Upper lobe of left lung (tissue), 6 donors: Measurements from ENCODE around the gene OR2D2. TPM values are rescaled to one million over a fixed set of nuclear protein-coding genes. Genes with fewer than 3 reads are reported as not detected.
"Not testable (repeated sequence)": the region's sequence is repeated elsewhere in the genome, so short reads cannot be mapped to it uniquely, and the experiment has no call there.

Experiments used
- ATAC-seq, 2 donors: fragments of 200-7000 bp; cut with Tn5 transposase; one replicate each; pipeline ENCODE4 v1.9.1; 2022; ENCODE audit warnings: mild to moderate bottlenecking in 2 of 2, moderate library complexity in 2 of 2; ENCODE audit not compliant: low FRiP score in 2 of 2
- DNase-seq, 2 donors: peaks; one replicate each; pipeline ENCODE4 v3.0.0-alpha.2; 2019 to 2020
- H3K27ac ChIP-seq, 4 donors: fragments of 200-600 bp; sonication (generic); one replicate each; pipeline ENCODE4 v1.5.1; 2016 to 2019
- H3K27me3 ChIP-seq, 4 donors: fragments of 200-600 bp; sonication (generic); one replicate each; pipeline ENCODE4 v1.5.1; 2017 to 2019
- H3K36me3 ChIP-seq, 4 donors: fragments of 200-600 bp; sonication (generic); one replicate each; pipeline ENCODE4 v1.5.1; 2016 to 2019
- H3K4me1 ChIP-seq, 4 donors: fragments of 200-600 bp; sonication (generic); one replicate each; pipeline ENCODE4 v1.5.1; 2018 to 2019
- H3K4me3 ChIP-seq, 4 donors: fragments of 200-600 bp; sonication (generic); one replicate each; pipeline ENCODE4 v1.5.1; 2017 to 2019; ENCODE audit warnings: mild to moderate bottlenecking in 2 of 4, moderate library complexity in 1 of 4
- H3K9me3 ChIP-seq, 4 donors: fragments of 200-600 bp; sonication (generic); one replicate each; pipeline ENCODE4 v1.5.1; 2018 to 2019
- EP300 ChIP-seq, 4 donors: sonication (generic); formaldehyde crosslinking; IDR thresholded peaks; one replicate each; pipeline ENCODE4 v1.5.1; 2017; ENCODE audit warnings: antibody characterized with exemption in 4 of 4, control low read depth in 2 of 4
- POLR2A ChIP-seq, 4 donors: fragments of 450-650 bp; IDR thresholded peaks; one replicate each; pipeline ENCODE4 v1.5.1; 2016 to 2017; ENCODE audit warnings: antibody characterized with exemption in 4 of 4, mild to moderate bottlenecking in 2 of 4
- POLR2AphosphoS5 ChIP-seq, 2 donors: sonication (generic); formaldehyde crosslinking; IDR thresholded peaks; one replicate each; pipeline ENCODE4 v1.5.1; 2017; ENCODE audit warnings: antibody characterized with exemption in 2 of 2
- WGBS, 2 donors: methylation state at CpG; one replicate each; pipeline ENCODE4 v1.1.5; 2017 to 2018; 5-methylcytosine and 5-hydroxymethylcytosine counted together
- total RNA-seq, 6 donors: library from RNA; depleted of rRNA in 4 of 6; stranded (reverse); fragments of >200 nt in 4 of 6; gene quantifications; one replicate each; pipeline versions ENCODE4 v1.1.0 to v1.2.1, GENCODE V29; 2016 to 2021
- TF ChIP-seq, protein P1 (sequence below), 6 experiments: fragments of 450-650 bp in 4 of 6; fragments of 200-600 bp in 2 of 6; sonication (generic) in 2 of 6; IDR thresholded peaks; one replicate each; pipeline ENCODE4 v1.5.1; 2016 to 2019; ENCODE audit warnings: antibody characterized with exemption in 6 of 6
- donor health status: DM: no; HTN: no; CAD: no; lungs with moderate emphysema.
- donor health status: DM: no; HTN: yes; CAD: no; lungs with severe emphysema.

Gene OR2D2
- total RNA-seq, 6 donors from 2014 or later: 0.46 to 4.2 (median 1.5) TPM; not detected in 3

DNA sequence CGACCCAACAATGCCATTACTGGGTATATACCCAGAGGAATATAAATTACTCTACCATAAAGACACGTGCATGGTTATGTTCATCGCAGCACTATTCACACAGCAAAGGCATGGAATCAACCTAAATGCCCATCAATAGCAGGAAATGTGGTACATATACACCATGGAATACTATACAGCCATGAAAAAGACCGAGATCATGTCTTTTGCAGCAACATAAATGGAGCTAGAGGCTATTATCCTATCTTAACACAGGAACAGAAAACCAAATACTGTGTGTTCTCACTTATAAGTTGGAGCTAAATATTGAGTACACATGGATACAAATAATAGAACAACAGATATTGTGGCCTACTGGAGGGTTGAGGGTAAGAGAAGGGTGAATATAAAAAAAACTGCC lies 3.5 kb downstream of the OR2D2 start:
- ATAC-seq (no peak), DNase-seq (no peak)
- Histone ChIP-seq H3K27me3 (no peaks in the 10 kb centered on the region), H3K27ac (no peak overlapping the region), H3K4me1 (no peaks in the 10 kb centered on the region), H3K4me3 (no peak overlapping the region), H3K9me3 (peaks cover 0 to 4% (median 0%) of the 10 kb centered on the region in 4 donors), H3K36me3 (no peaks in the 10 kb centered on the region)
- 86 to 92% methylated on average over 4 of the region's 4 CpGs for WGBS, 2 donors
- no peak for TF ChIP-seq POLR2AphosphoS5 (IDR thresholded peaks at IDR 0.05)
- no peak for TF ChIP-seq POLR2A (IDR thresholded peaks at IDR 0.05)
- TF ChIP-seq, protein P1, sequence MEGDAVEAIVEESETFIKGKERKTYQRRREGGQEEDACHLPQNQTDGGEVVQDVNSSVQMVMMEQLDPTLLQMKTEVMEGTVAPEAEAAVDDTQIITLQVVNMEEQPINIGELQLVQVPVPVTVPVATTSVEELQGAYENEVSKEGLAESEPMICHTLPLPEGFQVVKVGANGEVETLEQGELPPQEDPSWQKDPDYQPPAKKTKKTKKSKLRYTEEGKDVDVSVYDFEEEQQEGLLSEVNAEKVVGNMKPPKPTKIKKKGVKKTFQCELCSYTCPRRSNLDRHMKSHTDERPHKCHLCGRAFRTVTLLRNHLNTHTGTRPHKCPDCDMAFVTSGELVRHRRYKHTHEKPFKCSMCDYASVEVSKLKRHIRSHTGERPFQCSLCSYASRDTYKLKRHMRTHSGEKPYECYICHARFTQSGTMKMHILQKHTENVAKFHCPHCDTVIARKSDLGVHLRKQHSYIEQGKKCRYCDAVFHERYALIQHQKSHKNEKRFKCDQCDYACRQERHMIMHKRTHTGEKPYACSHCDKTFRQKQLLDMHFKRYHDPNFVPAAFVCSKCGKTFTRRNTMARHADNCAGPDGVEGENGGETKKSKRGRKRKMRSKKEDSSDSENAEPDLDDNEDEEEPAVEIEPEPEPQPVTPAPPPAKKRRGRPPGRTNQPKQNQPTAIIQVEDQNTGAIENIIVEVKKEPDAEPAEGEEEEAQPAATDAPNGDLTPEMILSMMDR (IDR thresholded peaks at IDR 0.05): no peak

DNA sequence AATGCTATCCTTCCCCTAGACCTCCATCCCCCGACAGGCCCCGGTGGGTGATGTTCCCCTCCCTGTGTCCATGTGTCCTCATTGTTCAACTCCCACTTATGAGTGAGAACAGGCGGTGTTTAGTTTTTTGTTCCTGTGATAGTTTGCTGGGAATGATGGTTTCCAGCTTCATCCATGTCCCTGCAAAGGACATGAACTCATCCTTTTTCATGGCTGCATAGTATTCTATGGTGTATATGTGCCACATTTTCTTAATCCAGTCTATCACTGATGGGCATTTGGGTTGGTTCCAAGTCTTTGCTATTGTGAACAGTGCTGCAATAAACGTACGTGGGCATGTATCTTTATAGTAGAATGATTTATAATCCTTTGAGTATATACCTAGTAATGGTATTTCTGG lies 4.6 kb downstream of the OR2D2 start:
- H3K9me3 ChIP-seq, H3K4me3 ChIP-seq, ATAC-seq, H3K36me3 ChIP-seq, H3K27me3 ChIP-seq, H3K27ac ChIP-seq, H3K4me1 ChIP-seq, DNase-seq: not testable (repeated sequence)
- 92 to 95% methylated on average over 5 of the region's 5 CpGs for WGBS, 2 donors

DNA sequence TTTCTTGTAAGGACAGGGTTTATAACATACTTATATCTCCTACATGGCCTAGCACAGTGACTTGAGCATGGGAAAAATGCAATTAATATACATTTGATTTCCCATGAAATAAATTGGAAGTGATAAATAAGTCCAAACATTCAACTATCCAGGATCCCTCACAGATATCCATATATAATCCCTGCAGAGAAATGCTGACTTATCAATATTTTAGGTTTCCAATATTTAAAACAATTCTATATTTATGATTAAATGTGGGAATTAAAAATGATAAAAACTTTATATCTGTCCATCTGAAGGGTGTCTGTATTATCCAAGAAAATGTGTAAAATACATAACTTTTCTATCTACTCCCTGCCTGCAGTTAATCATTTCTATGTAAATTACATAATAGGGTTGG lies 9.5 kb downstream of the OR2D2 start:
- H3K4me1 ChIP-seq: no peaks in the 10 kb centered on the region
- no peak for ATAC-seq
- TF ChIP-seq, protein P1 (IDR thresholded peaks at IDR 0.05): no peak
- TF ChIP-seq EP300 (IDR thresholded peaks at IDR 0.05) (no peak), POLR2A (IDR thresholded peaks at IDR 0.05) (no peak), POLR2AphosphoS5 (IDR thresholded peaks at IDR 0.05) (no peak)
- H3K27ac ChIP-seq: no peak overlapping the region
- H3K4me3 ChIP-seq: no peak overlapping the region
- DNase-seq: no peak
- no peaks in the 10 kb centered on the region for H3K27me3 ChIP-seq
- H3K36me3 ChIP-seq: no peaks in the 10 kb centered on the region
- H3K9me3 ChIP-seq: peaks cover 0 to 2% (median 0%) of the 10 kb centered on the region in 4 donors

DNA sequence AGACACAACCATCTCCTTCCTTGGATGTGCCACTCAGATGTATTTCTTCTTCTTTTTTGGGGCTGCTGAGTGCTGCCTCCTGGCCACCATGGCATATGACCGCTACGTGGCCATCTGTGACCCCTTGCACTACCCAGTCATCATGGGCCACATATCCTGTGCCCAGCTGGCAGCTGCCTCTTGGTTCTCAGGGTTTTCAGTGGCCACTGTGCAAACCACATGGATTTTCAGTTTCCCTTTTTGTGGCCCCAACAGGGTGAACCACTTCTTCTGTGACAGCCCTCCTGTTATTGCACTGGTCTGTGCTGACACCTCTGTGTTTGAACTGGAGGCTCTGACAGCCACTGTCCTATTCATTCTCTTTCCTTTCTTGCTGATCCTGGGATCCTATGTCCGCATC lies 15.4 kb downstream of the OR2D2 start:
- no peak for DNase-seq
- H3K4me1 ChIP-seq: no peaks in the 10 kb centered on the region
- no peaks in the 10 kb centered on the region for H3K9me3 ChIP-seq
- no peaks in the 10 kb centered on the region for H3K27me3 ChIP-seq
- no peak overlapping the region for H3K27ac ChIP-seq
- ATAC-seq: no peak
- no peak overlapping the region for H3K4me3 ChIP-seq
- TF ChIP-seq EP300 (IDR thresholded peaks at IDR 0.05): no peak
- TF ChIP-seq, protein P1 (IDR thresholded peaks at IDR 0.05): no peak
- no peak for TF ChIP-seq POLR2A (IDR thresholded peaks at IDR 0.05)
- no peak for TF ChIP-seq POLR2AphosphoS5 (IDR thresholded peaks at IDR 0.05)
- no peaks in the 10 kb centered on the region for H3K36me3 ChIP-seq
- 84 to 92% methylated on average over 3 of the region's 3 CpGs for WGBS, 2 donors

DNA sequence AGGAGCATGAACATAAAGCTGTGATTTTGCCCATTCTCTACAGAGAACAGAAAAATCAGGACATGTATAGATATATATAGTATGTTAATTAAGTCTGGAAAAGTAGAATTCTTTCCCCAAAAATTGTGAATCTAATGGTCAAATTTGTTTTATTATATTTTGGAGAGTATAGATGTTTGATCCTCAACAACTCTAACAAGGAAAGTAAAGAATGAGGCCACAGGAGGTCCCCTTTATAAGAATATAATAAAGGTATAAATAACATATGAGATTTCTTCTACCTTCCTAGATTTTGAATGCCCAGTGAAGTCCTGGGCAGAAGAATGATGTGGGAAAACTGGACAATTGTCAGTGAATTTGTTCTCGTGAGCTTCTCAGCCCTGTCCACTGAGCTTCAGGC lies 16.0 kb downstream of the OR2D2 start, which contains the start of gene OR10A4:
Gene OR10A4, plus strand, starts transcription at position 301 of the 400 bp plus-strand sequence. Its CDS starts 23 bp downstream, at position 324.
- Histone ChIP-seq H3K4me1 (no peaks in the 10 kb centered on the region), H3K4me3 (no peak within 1 kb of the TSS), H3K27ac (no peak within 1 kb of the TSS), H3K27me3 (no peaks in the 10 kb centered on the region), H3K9me3 (no peaks in the 10 kb centered on the region), H3K36me3 (no peaks in the 10 kb centered on the region)
- 85 to 96% methylated on average over 1 of the region's 1 CpG for WGBS, 2 donors
- DNase-seq (no peak), ATAC-seq (no peak)
- no peak for TF ChIP-seq EP300 (IDR thresholded peaks at IDR 0.05)
- no peak for TF ChIP-seq POLR2A (IDR thresholded peaks at IDR 0.05)
- TF ChIP-seq, protein P1 (IDR thresholded peaks at IDR 0.05): no peak
